ENCODE data around the gene TTLL4. TPM values are rescaled to one million over a fixed set of nuclear protein-coding genes. Genes with fewer than 3 reads are reported as not detected.

The TTLL4 gene
- total RNA-seq, 1 donor from 2014 or later, result 20.7 TPM

DNA sequence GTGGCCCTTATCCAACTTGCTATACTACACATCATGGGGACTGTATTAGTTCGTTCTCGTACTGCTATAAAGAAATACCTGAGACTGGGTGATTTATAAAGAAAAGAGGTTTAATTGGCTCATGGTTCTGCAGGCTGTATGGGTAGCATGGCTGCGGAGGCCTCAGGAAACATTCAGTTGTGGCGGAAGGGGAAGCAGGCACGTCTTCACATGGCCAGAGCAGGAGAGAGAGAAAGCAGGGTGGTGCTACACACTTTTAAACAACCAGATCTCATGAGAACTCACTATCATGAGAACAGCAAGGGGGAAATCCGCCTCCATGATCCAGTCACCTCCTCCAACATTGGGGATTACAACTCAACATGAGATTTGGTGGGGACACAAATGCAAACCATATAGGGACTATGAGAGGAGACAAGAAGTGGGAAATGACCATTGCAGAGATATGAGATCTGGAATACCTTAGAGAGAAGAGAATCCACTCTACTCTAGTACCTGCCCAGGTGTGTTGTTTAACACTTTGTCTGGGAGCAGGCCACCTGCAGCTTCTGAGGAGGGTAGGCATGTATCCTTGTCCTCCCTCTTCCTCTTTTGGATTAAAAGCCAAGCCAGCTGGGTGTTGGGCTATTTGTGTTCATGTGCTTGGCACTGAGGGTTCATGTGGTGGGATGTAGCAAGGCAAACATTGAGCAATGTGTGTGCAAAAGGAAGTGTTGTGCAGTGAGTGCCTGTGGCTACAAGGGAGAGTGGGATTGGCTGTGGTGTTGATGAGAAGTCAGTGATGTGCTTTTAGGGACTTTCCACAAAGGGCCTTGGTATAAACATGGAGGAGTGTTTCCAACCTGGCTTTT lies 22.8 kb downstream of the TTLL4 start:
- no peaks in the 10 kb centered on the region for H3K27me3 Mint-ChIP-seq (ENCODE audit: low read depth)
- DNase-seq (ENCODE audit: low spot score), result no peak
- peaks cover 9% of the 10 kb centered on the region for H3K36me3 Mint-ChIP-seq (ENCODE audit: low read depth)
- no peak overlapping the region for H3K4me3 Mint-ChIP-seq (ENCODE audit: unreplicated experiment)
- H3K9me3 Mint-ChIP-seq (ENCODE audit: low read depth), result no peaks in the 10 kb centered on the region
- TF ChIP-seq CTCF (IDR thresholded peaks at IDR 0.05), result no peak
- peaks cover 41% of the 10 kb centered on the region for H3K4me1 Mint-ChIP-seq (ENCODE audit: low read depth)
- peak overlapping the region; percentile 87 for H3K27ac Mint-ChIP-seq (ENCODE audit: unreplicated experiment)

DNA sequence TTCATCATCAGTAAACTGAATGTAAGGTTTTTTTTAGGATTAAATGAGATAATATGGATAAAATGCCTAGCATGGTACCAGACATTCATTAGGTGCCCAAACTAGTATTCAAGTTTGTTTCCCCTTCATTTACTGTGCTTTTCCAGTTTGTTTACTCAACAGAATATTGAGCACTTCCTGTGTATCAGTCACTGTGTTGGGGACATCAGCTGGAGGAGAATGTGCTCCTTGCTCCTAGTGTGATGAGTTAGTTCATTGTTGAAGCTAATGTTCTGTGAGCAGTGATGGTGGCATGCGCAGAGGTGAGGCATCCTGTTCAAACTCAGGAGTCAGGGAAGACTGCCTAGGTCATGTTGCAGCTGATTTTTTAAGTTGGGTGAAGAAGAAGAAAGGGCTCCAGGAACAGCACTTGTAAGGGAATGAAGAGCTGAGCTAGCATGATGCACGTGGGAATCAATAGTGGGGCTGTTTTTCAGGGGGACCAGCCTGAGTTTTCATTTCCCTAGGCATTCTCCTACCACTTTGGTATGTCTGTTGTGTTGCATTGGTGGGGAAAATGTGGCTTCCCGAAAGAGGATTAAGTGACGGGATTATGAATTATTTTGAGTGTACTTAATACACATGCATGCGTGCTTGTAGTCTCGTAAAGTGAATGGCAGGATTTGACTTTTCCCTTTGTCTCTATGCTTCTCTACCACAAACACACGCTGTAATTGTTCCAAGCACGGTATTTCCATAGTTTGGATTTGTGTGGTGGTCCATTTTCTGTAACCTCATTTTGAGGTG lies 23.7 kb downstream of the TTLL4 start:
- TF ChIP-seq CTCF (IDR thresholded peaks at IDR 0.05), result no peak
- Mint-ChIP-seq H3K36me3 (ENCODE audit: low read depth) (peaks cover 11% of the 10 kb centered on the region), H3K27me3 (ENCODE audit: low read depth) (no peaks in the 10 kb centered on the region), H3K9me3 (ENCODE audit: low read depth) (no peaks in the 10 kb centered on the region), H3K4me1 (ENCODE audit: low read depth) (peaks cover 41% of the 10 kb centered on the region), H3K27ac (ENCODE audit: unreplicated experiment) (no peak overlapping the region), H3K4me3 (ENCODE audit: unreplicated experiment) (no peak overlapping the region)
- no peak for DNase-seq (ENCODE audit: low spot score)

DNA sequence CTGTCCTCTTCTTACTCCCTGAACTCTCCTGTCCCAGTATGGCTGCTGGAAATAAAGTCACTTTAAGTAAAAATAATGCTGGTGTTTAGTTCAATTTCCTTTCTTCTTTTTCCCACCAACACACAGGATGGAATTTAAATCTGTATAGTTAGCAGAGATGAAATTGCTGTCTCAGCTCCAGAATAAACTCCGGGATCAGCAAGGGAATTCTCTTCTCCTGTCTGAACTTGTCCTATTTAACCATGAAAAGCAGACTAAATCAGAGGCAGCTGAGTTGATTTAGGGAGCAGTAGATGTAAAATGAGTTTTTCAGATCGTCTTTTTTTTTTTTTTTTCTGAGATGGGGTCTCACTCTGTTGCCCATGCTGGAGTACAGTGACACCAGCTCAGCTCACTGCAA lies 25.9 kb downstream of the TTLL4 start:
- peaks cover 34% of the 10 kb centered on the region for H3K4me1 Mint-ChIP-seq (ENCODE audit: low read depth)
- no peaks in the 10 kb centered on the region for H3K9me3 Mint-ChIP-seq (ENCODE audit: low read depth)
- no peak for DNase-seq (ENCODE audit: low spot score)
- peaks cover 17% of the 10 kb centered on the region for H3K36me3 Mint-ChIP-seq (ENCODE audit: low read depth)
- H3K4me3 Mint-ChIP-seq (ENCODE audit: unreplicated experiment), result no peak overlapping the region
- H3K27ac Mint-ChIP-seq (ENCODE audit: unreplicated experiment), result peak overlapping the region; percentile 36
- no peak for TF ChIP-seq CTCF (IDR thresholded peaks at IDR 0.05)
- no peaks in the 10 kb centered on the region for H3K27me3 Mint-ChIP-seq (ENCODE audit: low read depth)

- Mint-ChIP-seq H3K4me3 (ENCODE audit: unreplicated experiment) (no peak overlapping the region), H3K27me3 (ENCODE audit: low read depth) (no peaks in the 10 kb centered on the region), H3K4me1 (ENCODE audit: low read depth) (peaks cover 14% of the 10 kb centered on the region), H3K36me3 (ENCODE audit: low read depth) (peaks cover 43% of the 10 kb centered on the region), H3K9me3 (ENCODE audit: low read depth) (no peaks in the 10 kb centered on the region), H3K27ac (ENCODE audit: unreplicated experiment) (no peak overlapping the region)
- TF ChIP-seq CTCF (IDR thresholded peaks at IDR 0.05), result no peak
- DNase-seq (ENCODE audit: low spot score), result no peak
These were observed 32.4 kb downstream of the TTLL4 start for GRCh38 chr2:218743068-218743467.

GRCh38 chr2:218744615-218745014 lies 34.0 kb downstream of the TTLL4 start:
- H3K27me3 Mint-ChIP-seq (ENCODE audit: low read depth), result no peaks in the 10 kb centered on the region
- H3K4me3 Mint-ChIP-seq (ENCODE audit: unreplicated experiment), result no peak overlapping the region
- H3K36me3 Mint-ChIP-seq (ENCODE audit: low read depth), result peaks cover 46% of the 10 kb centered on the region
- no peak for DNase-seq (ENCODE audit: low spot score)
- no peak overlapping the region for H3K27ac Mint-ChIP-seq (ENCODE audit: unreplicated experiment)
- H3K9me3 Mint-ChIP-seq (ENCODE audit: low read depth), result no peaks in the 10 kb centered on the region
- TF ChIP-seq CTCF (IDR thresholded peaks at IDR 0.05), result no peak
- peaks cover 14% of the 10 kb centered on the region for H3K4me1 Mint-ChIP-seq (ENCODE audit: low read depth)
